Measurements from ENCODE around the gene IGSF21. TPM values are rescaled to one million over a fixed set of nuclear protein-coding genes. Genes with fewer than 3 reads are reported as not detected.

The IGSF21 gene
- total and polyA plus RNA-seq, 2 of the 4 experiments (the other 2 are of a cell fraction) = not detected

- H4K91ac ChIP-seq (ENCODE audit: insufficient read depth, low read depth, low read length) = no peak overlapping the region
Measured at GRCh38 chr1:18289597-18289996, 182.0 kb downstream of the IGSF21 start.

More at GRCh38 chr1:18289597-18289996, 182.0 kb downstream of the IGSF21 start:
- in situ Hi-C loops (cut with MboI; ENCODE audit: low sequenced_read_pairs) (no loop called here), dilution Hi-C loops (cut with HindIII; ENCODE audit: low sequenced_read_pairs, unreplicated experiment) (no loop called here), intact Hi-C loops (cut with micrococcal nuclease) (no loop called here)
- Histone ChIP-seq H3K4ac (ENCODE audit: low read depth, low read length) (no peak overlapping the region), H2BK120ac (ENCODE audit: low read depth, low read length) (no peak overlapping the region), H3K56ac (ENCODE audit: extremely low read depth, insufficient read depth, low read length) (no peak overlapping the region), H3K4me3 (ENCODE audit: insufficient read depth, low read depth, low read length) (no peak overlapping the region), H3K4me2 (ENCODE audit: low read depth, low read length) (no peak overlapping the region), H2AK5ac (ENCODE audit: low read depth, low read length) (no peak overlapping the region), H3K18ac (ENCODE audit: low read depth, low read length) (no peak overlapping the region), H2BK20ac (ENCODE audit: low read depth, low read length) (no peak overlapping the region), H2AK9ac (replicated peaks; ENCODE audit: low read depth, low read length, poor library complexity) (no peak overlapping the region), H3K27me3 (ENCODE audit: control insufficient read depth, insufficient read depth, low read length) (no peaks in the 10 kb centered on the region), H2BK15ac (ENCODE audit: low read depth, low read length) (no peak overlapping the region), H2BK5ac (ENCODE audit: low read depth, low read length, poor library complexity, severe bottlenecking) (no peak overlapping the region), H4K20me1 (ENCODE audit: insufficient read depth, low read length) (no peaks in the 10 kb centered on the region), H3K27ac (ENCODE audit: insufficient read depth, low read length) (no peak overlapping the region), H3K36me3 (ENCODE audit: control insufficient read depth, insufficient read depth, low read length) (no peaks in the 10 kb centered on the region), H3K9me1 (ENCODE audit: insufficient read depth, low read length) (no peaks in the 10 kb centered on the region), H4K8ac (ENCODE audit: low read depth in 2 of 2, low read length in 2 of 2) (no peak overlapping the region), H3K79me1 (ENCODE audit: low read depth in 1 of 2, low read length in 2 of 2) (no peaks in the 10 kb centered on the region), H3K9ac (ENCODE audit: low read depth, low read length) (no peak overlapping the region), H3K4me1 (ENCODE audit: control insufficient read depth, insufficient read depth, low read length) (no peaks in the 10 kb centered on the region), H3K23ac (ENCODE audit: low read depth, low read length) (no peak overlapping the region), H3K9me3 (ENCODE audit: control insufficient read depth, insufficient read depth, low read length) (peaks cover 33% of the 10 kb centered on the region), H2AFZ (replicated peaks; ENCODE audit: low read length, poor library complexity) (no peak overlapping the region), H3K14ac (replicated peaks; ENCODE audit: low read depth, low read length) (no peak overlapping the region), H4K5ac (ENCODE audit: low read depth, low read length) (no peak overlapping the region)
- ATAC-seq (ENCODE audit: low read depth) (no peak), DNase-seq (no peak)
- no CpG with 5 or more reads among the region's 2 CpGs for WGBS, 2 experiments (ENCODE audit: extremely low coverage in 2 of 2, insufficient read length in 1 of 2)
- TF ChIP-seq ELK1 (IDR thresholded peaks at IDR 0.05; ENCODE audit: borderline replicate concordance, low read depth, low read length) (no peak), MAFK (IDR thresholded peaks at IDR 0.05; ENCODE audit: low read depth, low read length) (no peak)
- CTCF ChIA-PET = no interaction called here
- no TSS peak for BruUV-seq (replicated peaks)
- POLR2A ChIA-PET (ENCODE audit: unreplicated experiment) = no interaction called here

Data from IMR-90 (cell line).